GM18873 (cell line): ENCODE results near the gene FITM1.
"Not testable (repeated sequence)": the region's sequence is repeated elsewhere in the genome, so short reads cannot be mapped to it uniquely, and the experiment has no call there.

ENCODE experiments used
- ATAC-seq: cut with Tn5 transposase; IDR thresholded peaks from one replicate; pipeline ENCODE4 v1.9.1; 2021; ENCODE audit warnings: mild to moderate bottlenecking, moderate library complexity, moderate number of reproducible peaks; ENCODE audit not compliant: unreplicated experiment, low FRiP score

FITM1 gene

GRCh38 chr14:24096545-24097181 is 33.8 kb upstream of the FITM1 start:
- ATAC-seq, result no peak

DNA sequence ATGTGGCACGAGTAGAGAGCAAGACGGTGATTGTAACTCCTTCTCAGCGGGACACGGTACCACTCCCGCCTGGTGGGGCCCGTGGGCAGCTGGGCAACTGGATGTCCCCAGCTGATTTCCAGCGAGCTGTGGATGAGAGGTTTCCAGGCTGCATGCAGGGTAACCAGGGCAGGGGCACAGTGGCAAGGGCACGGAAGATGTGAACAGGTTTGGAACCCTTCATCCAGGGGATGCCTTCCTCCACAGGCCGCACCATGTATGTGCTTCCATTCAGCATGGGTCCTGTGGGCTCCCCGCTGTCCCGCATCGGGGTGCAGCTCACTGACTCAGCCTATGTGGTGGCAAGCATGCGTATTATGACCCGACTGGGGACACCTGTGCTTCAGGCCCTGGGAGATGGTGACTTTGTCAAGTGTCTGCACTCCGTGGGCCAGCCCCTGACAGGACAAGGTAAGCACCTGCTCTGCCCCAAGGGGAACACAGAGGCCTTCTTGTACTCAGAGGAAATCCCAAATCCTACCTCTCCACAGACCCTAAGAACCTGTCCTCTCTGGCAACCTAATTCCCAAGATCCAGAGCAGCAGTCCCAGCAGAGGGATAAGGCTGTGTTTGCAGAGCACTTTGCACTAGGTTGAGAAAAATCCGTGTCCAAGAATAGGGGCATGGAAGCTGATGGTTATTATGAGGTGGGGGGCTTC is 32.1 kb upstream of the FITM1 start:
- no peak for ATAC-seq

GRCh38 chr14:24098927-24099813 is 31.3 kb upstream of the FITM1 start:
- no peak for ATAC-seq

DNA sequence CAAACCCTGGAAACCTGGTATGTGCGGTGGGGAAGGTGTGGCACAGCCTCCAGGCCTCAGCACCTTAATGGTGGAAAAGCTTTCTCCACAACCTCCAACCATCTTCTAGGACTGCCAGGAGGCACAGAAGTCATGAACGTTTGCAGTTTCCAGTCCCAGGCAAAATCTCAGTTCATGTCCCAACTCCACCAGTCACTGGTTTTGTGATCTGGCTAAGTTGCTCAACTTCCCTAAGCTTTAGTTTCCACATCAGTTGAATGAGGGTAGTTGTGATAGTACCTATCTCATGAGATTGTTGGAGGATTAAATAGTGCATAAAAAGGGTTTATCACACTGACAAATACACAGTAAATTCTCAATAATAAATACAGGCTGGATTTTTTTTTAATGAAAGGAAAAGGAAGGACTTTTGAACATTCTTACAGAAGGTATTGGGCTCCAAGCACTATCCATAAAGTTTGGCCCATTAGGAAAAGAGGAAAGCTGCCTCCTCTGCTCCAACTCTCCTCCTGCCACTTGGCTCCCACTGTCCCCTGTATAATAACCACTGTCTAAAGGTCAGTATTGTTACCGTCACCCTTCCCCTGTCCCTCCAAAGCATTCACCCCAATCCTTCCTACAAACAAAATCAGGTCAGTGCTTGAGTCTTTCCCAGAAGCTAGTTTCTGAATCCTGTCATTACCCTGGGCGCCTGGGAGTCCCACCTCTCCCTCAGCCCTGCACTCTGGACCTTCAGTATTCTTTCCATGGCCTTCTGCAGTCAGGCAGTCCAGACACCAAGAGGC is 30.1 kb upstream of the FITM1 start:
- no peak for ATAC-seq

GRCh38 chr14:24100982-24101494 is 29.4 kb upstream of the FITM1 start:
- no peak for ATAC-seq

GRCh38 chr14:24102357-24103048 is 28.0 kb upstream of the FITM1 start:
- ATAC-seq, result no peak

- no peak for ATAC-seq
Measured at GRCh38 chr14:24103451-24103850, 27.0 kb upstream of the FITM1 start.

GRCh38 chr14:24105609-24106239 is 24.7 kb upstream of the FITM1 start:
- ATAC-seq, result not testable (repeated sequence)

- ATAC-seq, result no peak
Measured at GRCh38 chr14:24106672-24107271, 23.7 kb upstream of the FITM1 start.

- ATAC-seq, result no peak
Measured at GRCh38 chr14:24108336-24108874, 22.1 kb upstream of the FITM1 start.

- no peak for ATAC-seq
Measured at GRCh38 chr14:24110060-24110459, 20.4 kb upstream of the FITM1 start.

DNA sequence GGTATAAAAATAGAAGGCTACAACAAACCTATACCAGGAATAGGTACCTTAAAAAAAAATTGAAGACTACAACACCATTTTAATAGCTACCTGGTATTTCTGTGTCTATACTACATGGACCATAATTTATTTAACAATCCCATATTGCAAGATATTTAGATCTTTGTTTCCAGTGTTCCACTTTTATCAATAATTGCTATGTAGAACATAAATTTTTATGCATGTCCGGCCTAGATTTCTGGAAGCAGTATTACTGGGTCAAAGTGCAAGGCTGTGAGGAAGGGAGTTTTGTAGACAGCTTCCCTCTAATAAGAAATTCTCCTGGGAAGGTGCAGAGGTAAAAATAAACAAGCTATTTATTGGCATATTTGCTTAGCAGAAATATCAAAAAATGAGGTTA is 19.9 kb upstream of the FITM1 start:
- ATAC-seq, result no peak

- no peak for ATAC-seq
Measured at GRCh38 chr14:24113379-24113800, 17.1 kb upstream of the FITM1 start.

DNA sequence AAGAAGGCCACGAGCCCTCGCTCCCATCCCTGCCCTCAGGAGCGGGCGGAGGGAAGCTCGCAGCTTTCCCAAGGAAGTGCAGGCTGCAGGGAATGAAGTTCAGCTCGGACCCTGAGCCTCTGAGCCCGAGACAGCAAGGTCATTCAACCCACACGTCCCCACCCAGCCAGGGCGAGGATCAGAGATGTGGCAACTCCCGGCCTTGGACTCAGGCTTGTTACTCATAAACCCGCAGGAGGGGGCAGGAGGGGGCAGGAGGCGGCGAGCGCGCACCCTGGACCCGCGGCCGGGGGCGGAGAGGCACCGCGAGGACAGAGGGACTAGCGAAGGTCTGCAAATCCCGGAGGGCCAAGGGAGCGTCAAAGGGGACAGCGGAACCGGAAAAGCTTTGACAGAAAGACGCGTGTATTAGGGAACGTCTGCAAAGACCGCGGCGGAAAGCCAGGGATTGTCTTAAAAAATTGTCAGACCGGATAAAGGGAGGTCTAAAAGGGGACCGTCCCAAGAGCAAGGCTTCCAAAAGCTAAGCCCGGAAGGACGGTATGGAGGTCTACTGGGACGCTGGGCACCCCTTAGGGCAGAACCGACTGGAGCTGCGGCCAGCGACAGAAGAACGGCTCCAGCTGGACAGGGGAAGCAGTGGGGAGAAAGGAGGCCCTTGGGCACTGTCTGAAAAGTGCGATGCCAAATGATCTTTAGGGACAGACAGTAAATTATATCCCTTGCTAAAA is 16.5 kb upstream of the FITM1 start:
- ATAC-seq, result peak; percentile 0

- ATAC-seq, result peak; percentile 85
Measured at GRCh38 chr14:24114532-24115421, 15.7 kb upstream of the FITM1 start, which contains the start of the genes DCAF11 and NRL. TSS of gene DCAF11 (plus strand) at chr14:24114777. CDS start at chr14:24115595, 818 bp downstream. TSS of gene NRL (minus strand) at chr14:24114949. CDS start at chr14:24082848, 32,101 bp downstream.

DNA sequence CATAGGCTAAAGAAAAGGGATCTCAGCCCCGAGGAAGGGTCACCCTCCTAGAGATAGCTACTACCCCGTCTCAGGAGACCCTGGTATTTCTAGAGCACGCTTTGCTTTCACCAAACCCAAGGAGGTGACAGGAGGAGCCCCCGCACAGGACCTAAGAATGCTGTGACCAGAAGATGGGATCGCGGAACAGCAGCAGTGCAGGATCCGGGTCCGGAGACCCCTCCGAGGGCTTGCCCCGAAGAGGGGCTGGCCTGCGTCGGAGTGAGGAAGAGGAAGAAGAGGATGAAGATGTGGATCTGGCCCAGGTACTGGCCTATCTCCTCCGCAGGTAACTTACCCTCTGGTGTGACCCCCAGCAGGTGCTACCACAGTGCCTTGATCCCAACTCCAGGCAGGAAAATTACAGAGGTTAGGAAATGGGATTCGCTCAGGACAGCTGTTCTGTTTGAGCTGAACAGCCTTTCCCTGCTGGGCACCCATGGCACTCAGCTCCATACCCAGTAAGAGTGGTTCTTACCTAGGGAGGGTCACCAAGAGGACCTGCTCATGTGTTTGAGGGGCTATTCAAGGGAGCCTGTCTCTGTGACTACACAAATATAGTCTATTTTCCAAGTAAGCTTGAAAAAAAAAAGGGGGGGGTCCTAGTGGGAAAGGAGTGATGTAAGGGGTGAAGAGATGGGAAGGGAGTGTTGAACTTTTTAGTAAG is 14.9 kb upstream of the FITM1 start:
- ATAC-seq, result no peak
